Smooth muscle cell of bladder (primary cell): ENCODE results near the gene IL1A. TPM values are rescaled to one million over a fixed set of nuclear protein-coding genes. Genes with fewer than 3 reads are reported as not detected.

Experiments used
- total RNA-seq: library from RNA; depleted of rRNA; stranded (reverse); fragments of >200 nt; gene quantifications from 2 replicates; pipeline ENCODE4 v1.2.3, GENCODE V29; 2014

Gene IL1A
- 2.3 and 7.5 TPM in 2 replicates for total RNA-seq

GRCh38 chr2:112784199-112785189, at the start of gene IL1A:
TSS of gene IL1A (minus strand) at chr2:112784493. CDS start at chr2:112783770, 723 bp downstream.

GRCh38 chr2:112764071-112765044, 19.9 kb downstream of the IL1A start, which contains the start of gene CKAP2L:
TSS of gene CKAP2L (minus strand) at chr2:112764609. CDS start at chr2:112764598, 11 bp downstream.

Other genes starting within 250 kb of the IL1A start
- gene POLR1B, start 242.0 kb downstream of the IL1A start, total RNA-seq = 9.7 and 11.5 TPM in 2 replicates
- gene CHCHD5, start 199.9 kb downstream of the IL1A start, total RNA-seq = 12.0 and 14.2 TPM in 2 replicates
- gene SLC20A1, start 138.6 kb downstream of the IL1A start, total RNA-seq = 28.2 and 42.7 TPM in 2 replicates
- gene NT5DC4, start 63.5 kb downstream of the IL1A start, total RNA-seq = not detected in 2 replicates
- gene CKAP2L, start 19.9 kb downstream of the IL1A start, total RNA-seq = 0.74 and 0.85 TPM in 2 replicates
- 26.3 and 54.3 TPM in 2 replicates for gene IL1B, start 52.3 kb upstream of the IL1A start, total RNA-seq
- not detected in 2 replicates for gene IL37, start 126.7 kb upstream of the IL1A start, total RNA-seq
- gene IL36G, start 193.5 kb upstream of the IL1A start, total RNA-seq = not detected in 2 replicates
- gene IL36A, start 221.0 kb upstream of the IL1A start, total RNA-seq = not detected in 2 replicates